ENCODE measurements around the gene FAM181B. TPM values are rescaled to one million over a fixed set of nuclear protein-coding genes. Genes with fewer than 3 reads are reported as not detected.
A peak's percentile ranks its signal among the peaks of the same experiment; 100 is the strongest.

Gene FAM181B
- total RNA-seq, 4 donors from 2014 or later = 0.83 to 1.6 (median 1.2) TPM

- no peaks in the 10 kb centered on the region for H3K27me3 ChIP-seq
- H3K4me1 ChIP-seq = peaks cover 0 to 11% (median 9%) of the 10 kb centered on the region in 4 donors
- no peaks in the 10 kb centered on the region for H3K9me3 ChIP-seq
Observed at GRCh38 chr11:82750643-82751139, 17.0 kb upstream of the FAM181B start.

GRCh38 chr11:82747471-82747870 lies 13.8 kb upstream of the FAM181B start:
- Histone ChIP-seq H3K9me3 (no peaks in the 10 kb centered on the region), H3K27ac (replicated peaks in 1 of 4) (no peak overlapping the region), H3K36me3 (no peaks in the 10 kb centered on the region), H3K27me3 (no peaks in the 10 kb centered on the region), H3K4me3 (no peak overlapping the region), H3K4me1 (no peaks in the 10 kb centered on the region)
- 89% methylated on average over 8 of the region's 8 CpGs for WGBS
- TF ChIP-seq POLR2AphosphoS5 (IDR thresholded peaks at IDR 0.05) (no peak), CTCF (IDR thresholded peaks at IDR 0.05) (no peak), EP300 (IDR thresholded peaks at IDR 0.05) (no peak), POLR2A (IDR thresholded peaks at IDR 0.05; ENCODE audit: low read depth) (no peak)
- no peak for DNase-seq (ENCODE audit: extremely low spot score)
- intact Hi-C loops (cut with DNase I) = no loop called here

More at GRCh38 chr11:82750643-82751139, 17.0 kb upstream of the FAM181B start:
- DNase-seq (ENCODE audit: extremely low spot score) = no peak
- Histone ChIP-seq H3K4me3 (peak overlapping the region in 1 of 4 donors; percentile 11), H3K36me3 (no peaks in the 10 kb centered on the region), H3K27ac (replicated peaks in 1 of 4) (no peak overlapping the region)
- 62% methylated on average over 9 of the region's 9 CpGs for WGBS
- TF ChIP-seq POLR2A (IDR thresholded peaks at IDR 0.05; ENCODE audit: low read depth) (no peak), CTCF (IDR thresholded peaks at IDR 0.05) (no peak), POLR2AphosphoS5 (IDR thresholded peaks at IDR 0.05) (no peak), EP300 (IDR thresholded peaks at IDR 0.05) (no peak)
- intact Hi-C loops (cut with DNase I) = no loop called here

DNA sequence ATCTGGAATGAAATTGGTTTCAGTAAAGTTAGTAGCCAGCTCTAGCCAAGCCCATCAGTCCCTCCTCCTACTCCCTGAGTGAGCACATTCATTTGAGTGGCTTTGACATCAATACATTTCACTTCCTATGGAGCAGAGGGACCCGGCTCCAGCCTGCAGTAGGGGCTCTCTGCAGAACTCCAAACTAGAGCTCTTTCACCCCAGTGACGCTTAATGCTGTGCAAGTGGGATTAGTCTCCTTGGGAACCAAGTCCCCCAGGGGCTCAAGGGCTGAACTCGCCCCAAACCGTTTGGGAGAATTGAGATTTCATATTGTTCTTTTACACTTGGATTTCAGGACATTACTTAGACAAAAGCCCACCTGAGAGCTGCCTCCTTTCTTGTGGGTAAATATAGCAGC lies 4.4 kb upstream of the FAM181B start:
- TF ChIP-seq CTCF (IDR thresholded peaks at IDR 0.05) (no peak), POLR2AphosphoS5 (IDR thresholded peaks at IDR 0.05) (no peak), POLR2A (IDR thresholded peaks at IDR 0.05; ENCODE audit: low read depth) (no peak), EP300 (IDR thresholded peaks at IDR 0.05) (no peak)
- Histone ChIP-seq H3K4me3 (no peak overlapping the region), H3K36me3 (no peaks in the 10 kb centered on the region), H3K27ac (replicated peaks in 1 of 4) (no peak overlapping the region), H3K9me3 (no peaks in the 10 kb centered on the region), H3K27me3 (peaks cover 0 to 29% (median 0%) of the 10 kb centered on the region in 4 donors), H3K4me1 (peaks cover 0 to 12% (median 11%) of the 10 kb centered on the region in 4 donors)
- no peak for DNase-seq (ENCODE audit: extremely low spot score)
- WGBS = 49% methylated on average over 4 of the region's 4 CpGs
- intact Hi-C loops (cut with DNase I) = no loop called here

GRCh38 chr11:82734120-82734479 lies 436 bp upstream of the FAM181B start:
- Histone ChIP-seq H3K27ac (replicated peaks in 1 of 4) (peak overlapping the region in 3 of 4 donors; percentile 62 to 70 (median 69)), H3K36me3 (no peaks in the 10 kb centered on the region), H3K4me1 (peaks cover 6 to 31% (median 20%) of the 10 kb centered on the region in 4 donors), H3K4me3 (peak overlapping the region; percentile 64 to 74 (median 68)), H3K9me3 (no peaks in the 10 kb centered on the region), H3K27me3 (peaks cover 0 to 56% (median 9%) of the 10 kb centered on the region in 4 donors)
- TF ChIP-seq POLR2AphosphoS5 (IDR thresholded peaks at IDR 0.05) (no peak), EP300 (IDR thresholded peaks at IDR 0.05) (no peak), CTCF (IDR thresholded peaks at IDR 0.05) (no peak), POLR2A (IDR thresholded peaks at IDR 0.05; ENCODE audit: low read depth) (no peak)
- DNase-seq (ENCODE audit: extremely low spot score) = no peak
- 54% methylated on average over 9 of the region's 9 CpGs for WGBS
- intact Hi-C loops (cut with DNase I) = no loop called here

All from esophagus muscularis mucosa (tissue), 4 donors.